ENCODE results near the gene LRP1B.

DNA sequence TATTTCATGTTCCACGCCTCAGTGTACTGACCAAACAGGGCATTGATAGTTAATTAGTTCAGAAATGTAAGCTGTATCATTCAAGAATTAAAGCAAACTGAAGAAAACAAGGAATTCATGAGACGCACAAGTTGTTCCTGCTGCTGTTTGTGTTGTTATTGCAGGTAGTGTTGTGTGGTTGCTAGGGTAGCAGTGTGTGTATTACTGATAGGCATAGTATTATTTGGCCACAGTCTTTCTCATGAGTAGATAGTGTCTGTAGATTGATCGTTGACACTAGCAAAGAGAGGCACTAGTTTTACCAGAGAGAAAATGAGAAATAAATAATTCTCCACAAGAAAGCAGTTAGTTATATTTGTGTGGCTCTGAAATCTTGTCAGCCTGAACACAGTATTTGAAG lies 548.6 kb downstream of the LRP1B start:
- TF ChIP-seq, protein P1, sequence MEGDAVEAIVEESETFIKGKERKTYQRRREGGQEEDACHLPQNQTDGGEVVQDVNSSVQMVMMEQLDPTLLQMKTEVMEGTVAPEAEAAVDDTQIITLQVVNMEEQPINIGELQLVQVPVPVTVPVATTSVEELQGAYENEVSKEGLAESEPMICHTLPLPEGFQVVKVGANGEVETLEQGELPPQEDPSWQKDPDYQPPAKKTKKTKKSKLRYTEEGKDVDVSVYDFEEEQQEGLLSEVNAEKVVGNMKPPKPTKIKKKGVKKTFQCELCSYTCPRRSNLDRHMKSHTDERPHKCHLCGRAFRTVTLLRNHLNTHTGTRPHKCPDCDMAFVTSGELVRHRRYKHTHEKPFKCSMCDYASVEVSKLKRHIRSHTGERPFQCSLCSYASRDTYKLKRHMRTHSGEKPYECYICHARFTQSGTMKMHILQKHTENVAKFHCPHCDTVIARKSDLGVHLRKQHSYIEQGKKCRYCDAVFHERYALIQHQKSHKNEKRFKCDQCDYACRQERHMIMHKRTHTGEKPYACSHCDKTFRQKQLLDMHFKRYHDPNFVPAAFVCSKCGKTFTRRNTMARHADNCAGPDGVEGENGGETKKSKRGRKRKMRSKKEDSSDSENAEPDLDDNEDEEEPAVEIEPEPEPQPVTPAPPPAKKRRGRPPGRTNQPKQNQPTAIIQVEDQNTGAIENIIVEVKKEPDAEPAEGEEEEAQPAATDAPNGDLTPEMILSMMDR (IDR thresholded peaks at IDR 0.05) = no peak
- TF ChIP-seq JUN (CRISPR knock-in tag; IDR thresholded peaks at IDR 0.05) = no peak
- TF ChIP-seq NR3C1 (CRISPR knock-in tag; conservative IDR thresholded peaks at IDR 0.05; ENCODE audit: low read depth) = no peak

All from WTC11 (cell line).